Progenitor cell of endocrine pancreas (in vitro differentiated cells): ENCODE data around the gene SIL1. TPM values are rescaled to one million over a fixed set of nuclear protein-coding genes. Genes with fewer than 3 reads are reported as not detected.

Experiments
- DNase-seq: peaks from one replicate; pipeline ENCODE4 v3.0.0; 2021; ENCODE audit warnings: low spot score; ENCODE audit not compliant: unreplicated experiment
- H3K27ac Mint-ChIP-seq: 2 replicates; pipeline ENCODE4 v1.8.0; 2021; ENCODE audit warnings: mild to moderate bottlenecking, moderate library complexity, mixed read lengths
- H3K27me3 Mint-ChIP-seq: 2 replicates; pipeline ENCODE4 v1.8.0; 2021; ENCODE audit warnings: mixed read lengths
- H3K36me3 Mint-ChIP-seq: 2 replicates; pipeline ENCODE4 v1.8.0; 2022; ENCODE audit warnings: mixed read lengths; ENCODE audit not compliant: insufficient read depth
- H3K4me1 Mint-ChIP-seq: 2 replicates; pipeline ENCODE4 v1.8.0; 2021; ENCODE audit warnings: low read depth, mixed read lengths
- H3K4me3 Mint-ChIP-seq: 2 replicates; pipeline ENCODE4 v1.8.0; 2021; ENCODE audit warnings: low read depth, mild to moderate bottlenecking, moderate library complexity, mixed read lengths
- H3K9me3 Mint-ChIP-seq: 2 replicates; pipeline ENCODE4 v1.8.0; 2021; ENCODE audit warnings: low read depth, mixed read lengths
- CTCF ChIP-seq: fragments of 200-600 bp; sonication (generic); IDR thresholded peaks from one replicate; pipeline ENCODE4 v1.5.0; 2021; ENCODE audit warnings: antibody characterized with exemption, mild to moderate bottlenecking; ENCODE audit not compliant: unreplicated experiment
- total RNA-seq: library from RNA; stranded (reverse); gene quantifications from 2 replicates; pipeline ENCODE4 v1.2.1, GENCODE V29; 2021

Gene SIL1
- total RNA-seq, 1 donor from 2014 or later: 26.0 TPM

- Mint-ChIP-seq H3K27me3 (no peaks in the 10 kb centered on the region), H3K27ac (no peak overlapping the region), H3K36me3 (no peaks in the 10 kb centered on the region), H3K4me1 (peaks cover 6% of the 10 kb centered on the region), H3K4me3 (no peak overlapping the region), H3K9me3 (no peaks in the 10 kb centered on the region)
- no peak for TF ChIP-seq CTCF
- DNase-seq: no peak
Measured at GRCh38 chr5:139064613-139065012, 133.6 kb downstream of the SIL1 start.

- Mint-ChIP-seq H3K36me3 (no peaks in the 10 kb centered on the region), H3K27me3 (no peaks in the 10 kb centered on the region), H3K9me3 (no peaks in the 10 kb centered on the region), H3K4me3 (no peak overlapping the region), H3K4me1 (peaks cover 6% of the 10 kb centered on the region), H3K27ac (no peak overlapping the region)
- no peak for TF ChIP-seq CTCF
- DNase-seq: no peak
Measured at GRCh38 chr5:139063664-139064054, 134.5 kb downstream of the SIL1 start.

GRCh38 chr5:139062910-139063663, 135.1 kb downstream of the SIL1 start:
- Mint-ChIP-seq H3K27ac (no peak overlapping the region), H3K36me3 (no peaks in the 10 kb centered on the region), H3K9me3 (no peaks in the 10 kb centered on the region), H3K27me3 (no peaks in the 10 kb centered on the region), H3K4me3 (no peak overlapping the region), H3K4me1 (peaks cover 6% of the 10 kb centered on the region)
- no peak for DNase-seq
- TF ChIP-seq CTCF: no peak

GRCh38 chr5:139061856-139062255, 136.3 kb downstream of the SIL1 start:
- Mint-ChIP-seq H3K27me3 (no peaks in the 10 kb centered on the region), H3K4me1 (peaks cover 6% of the 10 kb centered on the region), H3K27ac (no peak overlapping the region), H3K4me3 (no peak overlapping the region), H3K9me3 (no peaks in the 10 kb centered on the region), H3K36me3 (no peaks in the 10 kb centered on the region)
- TF ChIP-seq CTCF: no peak
- DNase-seq: no peak

GRCh38 chr5:139061274-139061673, 136.9 kb downstream of the SIL1 start:
- TF ChIP-seq CTCF: no peak
- H3K27ac Mint-ChIP-seq: no peak overlapping the region

More at GRCh38 chr5:139061274-139061673, 136.9 kb downstream of the SIL1 start:
- Mint-ChIP-seq H3K4me1 (peaks cover 6% of the 10 kb centered on the region), H3K27me3 (no peaks in the 10 kb centered on the region), H3K36me3 (no peaks in the 10 kb centered on the region), H3K9me3 (no peaks in the 10 kb centered on the region), H3K4me3 (no peak overlapping the region)
- DNase-seq: no peak
